ENCODE results near the gene TRPM5.

- TF ChIP-seq BCL11A (IDR thresholded peaks at IDR 0.05; ENCODE audit: low read depth in 2 of 2, low read length in 2 of 2) (no peak), JUND (IDR thresholded peaks at IDR 0.05; ENCODE audit: low read length) (no peak), MAX (IDR thresholded peaks at IDR 0.05) (no peak), POLR2A (IDR thresholded peaks at IDR 0.05; ENCODE audit: control extremely low read depth in 1 of 2, low read depth in 2 of 2, low read length in 2 of 2) (no peak), KDM1A (IDR thresholded peaks at IDR 0.05; ENCODE audit: borderline replicate concordance, low read length) (no peak), POLR2AphosphoS5 (IDR thresholded peaks at IDR 0.05; ENCODE audit: low read depth, low read length) (no peak), EZH2 (IDR thresholded peaks at IDR 0.05; ENCODE audit: low read depth, low read length, severe bottlenecking) (no peak), RAD21 (IDR thresholded peaks at IDR 0.05 in 1 of 2, conservative IDR thresholded peaks at IDR 0.05 in 1 of 2; ENCODE audit: low read depth in 2 of 2, low read length in 2 of 2) (no peak), ATF2 (IDR thresholded peaks at IDR 0.05; ENCODE audit: low read length) (no peak), JUN (IDR thresholded peaks at IDR 0.05; ENCODE audit: low read depth, low read length) (no peak), ZNF274 (IDR thresholded peaks at IDR 0.05; ENCODE audit: borderline replicate concordance, extremely low read depth, low read length) (no peak), TAF1 (IDR thresholded peaks at IDR 0.05; ENCODE audit: low read depth, low read length) (no peak)
- TF ChIP-seq, protein P1, sequence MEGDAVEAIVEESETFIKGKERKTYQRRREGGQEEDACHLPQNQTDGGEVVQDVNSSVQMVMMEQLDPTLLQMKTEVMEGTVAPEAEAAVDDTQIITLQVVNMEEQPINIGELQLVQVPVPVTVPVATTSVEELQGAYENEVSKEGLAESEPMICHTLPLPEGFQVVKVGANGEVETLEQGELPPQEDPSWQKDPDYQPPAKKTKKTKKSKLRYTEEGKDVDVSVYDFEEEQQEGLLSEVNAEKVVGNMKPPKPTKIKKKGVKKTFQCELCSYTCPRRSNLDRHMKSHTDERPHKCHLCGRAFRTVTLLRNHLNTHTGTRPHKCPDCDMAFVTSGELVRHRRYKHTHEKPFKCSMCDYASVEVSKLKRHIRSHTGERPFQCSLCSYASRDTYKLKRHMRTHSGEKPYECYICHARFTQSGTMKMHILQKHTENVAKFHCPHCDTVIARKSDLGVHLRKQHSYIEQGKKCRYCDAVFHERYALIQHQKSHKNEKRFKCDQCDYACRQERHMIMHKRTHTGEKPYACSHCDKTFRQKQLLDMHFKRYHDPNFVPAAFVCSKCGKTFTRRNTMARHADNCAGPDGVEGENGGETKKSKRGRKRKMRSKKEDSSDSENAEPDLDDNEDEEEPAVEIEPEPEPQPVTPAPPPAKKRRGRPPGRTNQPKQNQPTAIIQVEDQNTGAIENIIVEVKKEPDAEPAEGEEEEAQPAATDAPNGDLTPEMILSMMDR (IDR thresholded peaks at IDR 0.05; ENCODE audit: control extremely low read depth in 1 of 3, insufficient read depth in 1 of 3, low read depth in 1 of 3, low read length in 3 of 3), result no peak
Observed at GRCh38 chr11:2437516-2437915, 6.8 kb downstream of the TRPM5 start.

Measured in H1 (cell line).